Activated T-cell treated with anti-CD3 and anti-CD28 coated beads for 4 hours (primary cell): Measurements from ENCODE around the gene EMX1.
"Not testable (repeated sequence)": the region's sequence is repeated elsewhere in the genome, so short reads cannot be mapped to it uniquely, and the experiment has no call there.

Experiments
- DNase-seq: peaks from one replicate; pipeline ENCODE4 v3.0.0-alpha.2; 2020

Gene EMX1

GRCh38 chr2:72901426-72901825 lies 15.9 kb upstream of the EMX1 start:
- no peak for DNase-seq

- DNase-seq: not testable (repeated sequence)
These were observed 9.9 kb upstream of the EMX1 start for GRCh38 chr2:72907369-72907768.

- no peak for DNase-seq
These were observed 8.6 kb upstream of the EMX1 start for GRCh38 chr2:72908741-72909140.

- DNase-seq: no peak
These were observed 6.1 kb upstream of the EMX1 start for GRCh38 chr2:72911256-72911655.

- DNase-seq: no peak
These were observed 3.7 kb upstream of the EMX1 start for GRCh38 chr2:72913486-72914205.

- DNase-seq: no peak
These were observed 3.1 kb upstream of the EMX1 start for GRCh38 chr2:72914206-72914559.

- no peak for DNase-seq
These were observed 2.6 kb upstream of the EMX1 start for GRCh38 chr2:72914589-72915319.

GRCh38 chr2:72915320-72915906 lies 1.9 kb upstream of the EMX1 start:
- DNase-seq: no peak

- no peak for DNase-seq
These were observed 1.2 kb upstream of the EMX1 start for GRCh38 chr2:72915907-72916742.

- DNase-seq: no peak
These were observed 579 bp upstream of the EMX1 start for GRCh38 chr2:72916743-72917137.

GRCh38 chr2:72917877-72918553 lies 696 bp downstream of the EMX1 start:
- no peak for DNase-seq

- DNase-seq: no peak
These were observed 2.3 kb downstream of the EMX1 start for GRCh38 chr2:72919414-72920317.

GRCh38 chr2:72920318-72921087 lies 3.2 kb downstream of the EMX1 start:
- DNase-seq: no peak

- DNase-seq: no peak
These were observed 4.0 kb downstream of the EMX1 start for GRCh38 chr2:72921088-72921851.

GRCh38 chr2:72921853-72922252 lies 4.5 kb downstream of the EMX1 start:
- DNase-seq: no peak

GRCh38 chr2:72923833-72924352 lies 6.6 kb downstream of the EMX1 start:
- DNase-seq: no peak

- no peak for DNase-seq
These were observed 7.3 kb downstream of the EMX1 start for GRCh38 chr2:72924353-72925240.

- DNase-seq: no peak
These were observed 8.1 kb downstream of the EMX1 start for GRCh38 chr2:72925328-72925943.
